Kidney (tissue), 14 donors: ENCODE data around the gene MAGEA11. TPM values are rescaled to one million over a fixed set of nuclear protein-coding genes. Genes with fewer than 3 reads are reported as not detected.
"Not testable (repeated sequence)": the region's sequence is repeated elsewhere in the genome, so short reads cannot be mapped to it uniquely, and the experiment has no call there.

Experiments used
- DNase-seq, 5 donors: peaks; one replicate each; pipeline ENCODE4 v3.0.0-alpha.2; 2013 to 2020
- FAIRE-seq: peaks from 2 replicates; lab custom pipeline; 2012; peaks lifted over from hg19 to GRCh38; lab: Jason Lieb, UNC
- H3K27ac ChIP-seq, 2 donors: one replicate each; pipeline ENCODE4 v1.7.0; 2013; ENCODE audit warnings: low read depth in 2 of 2, low read length in 2 of 2, inconsistent platforms in 1 of 2
- H3K27me3 ChIP-seq: one replicate; pipeline ENCODE4 v1.7.1; 2013; ENCODE audit warnings: low read length, inconsistent platforms; ENCODE audit not compliant: control insufficient read depth, insufficient read depth
- H3K36me3 ChIP-seq, 3 donors: one replicate each; pipeline versions ENCODE4 v1.7.0 to v1.7.1; 2013; ENCODE audit warnings: low read length in 3 of 3, control low read depth in 1 of 3, inconsistent platforms in 1 of 3; ENCODE audit not compliant: insufficient read depth in 3 of 3, control insufficient read depth in 2 of 3
- H3K4me1 ChIP-seq, 3 donors: one replicate each; pipeline versions ENCODE4 v1.7.0 to v1.7.1; 2013; ENCODE audit warnings: low read length in 3 of 3, inconsistent platforms in 1 of 3, low read depth in 1 of 3; ENCODE audit not compliant: control insufficient read depth in 2 of 3, insufficient read depth in 2 of 3
- H3K4me3 ChIP-seq, 3 donors: one replicate each; pipeline versions ENCODE4 v1.7.0 to v1.8.1; 2013; ENCODE audit warnings: low read length in 3 of 3, control low read depth in 1 of 3, inconsistent platforms in 1 of 3
- H3K9ac ChIP-seq, 3 donors: one replicate each; pipeline versions ENCODE4 v1.7.0 to v1.7.1; 2013; ENCODE audit warnings: low read length in 3 of 3, control low read depth in 1 of 3, inconsistent platforms in 1 of 3
- H3K9me3 ChIP-seq, 3 donors: one replicate each; pipeline versions ENCODE4 v1.7.0 to v1.7.1; 2013; ENCODE audit warnings: low read length in 3 of 3, control low read depth in 1 of 3, inconsistent platforms in 1 of 3; ENCODE audit not compliant: control insufficient read depth in 2 of 3, insufficient read depth in 1 of 3
- intact Hi-C: fragments of 100-400 bp; cut with DNase I; formaldehyde crosslinking; loops from one replicate; pipeline ENCODE4 v1.11.1; 2022
- polyA plus RNA-seq: library from polyadenylated mRNA; stranded (reverse); fragments of 350-450 nt; fragmentation: Illumina TruSeq; extraction: RNeasy Lipid Tissue Mini Kit (QIAGEN cat#74804); gene quantifications from one replicate; pipeline ENCODE4 v1.2.3, GENCODE V29; 2014; ENCODE audit warnings: low read depth, low replicate concordance; ENCODE audit not compliant: insufficient read depth
- total RNA-seq: library from RNA; stranded (reverse); fragmentation: NEBNext Ultra II Directional; extraction: Animal tissue kit (Norgen Biotek cat#: 25700); gene quantifications from one replicate; pipeline ENCODE4 v1.2.1, GENCODE V29; 2021
- TF ChIP-seq, protein P1 (sequence below): IDR thresholded peaks from 3 replicates; pipeline ENCODE4 v1.5.1; 2012; ENCODE audit warnings: mild to moderate bottlenecking, moderate library complexity, borderline replicate concordance; ENCODE audit not compliant: insufficient read depth; ENCODE audit errors: extremely low read depth
- donor health status: control.
- donor health status: control.
- donor health status: control.
- donor health status: control.
- donor health status: control.
- donor health status: DM: yes; HTN: yes; CAD: no.
- donor health status: Normal renal cell carcinoma (clear cell type).

Gene MAGEA11
- total and polyA plus RNA-seq, 2 donors from 2014 or later: not detected

DNA sequence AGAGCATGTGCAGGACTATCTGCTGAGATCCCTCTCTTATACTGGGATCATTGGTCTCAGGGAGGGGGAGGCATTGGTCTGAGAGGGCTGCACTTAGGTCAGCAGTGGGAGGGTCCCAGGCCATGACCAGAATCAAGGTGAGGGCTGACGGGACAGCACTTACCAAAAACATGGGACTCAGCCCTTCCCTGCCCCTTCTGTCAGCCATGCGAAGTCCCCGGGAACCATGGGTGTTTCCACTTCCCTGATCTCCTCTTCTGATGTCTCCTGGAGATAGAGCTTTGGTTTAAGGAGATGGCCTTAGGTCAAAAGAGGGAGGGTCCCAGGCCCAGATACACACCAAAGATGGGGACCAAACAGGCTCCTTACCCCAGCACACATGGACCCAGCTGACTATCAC is 49.1 kb downstream of the MAGEA11 start:
- FAIRE-seq (no peak), DNase-seq (no peak)
- no peak overlapping the region for H3K9ac ChIP-seq
- no peak overlapping the region for H3K4me3 ChIP-seq
- no peak overlapping the region for H3K27ac ChIP-seq
- intact Hi-C loops: no loop called here
- H3K9me3 ChIP-seq: no peaks in the 10 kb centered on the region
- H3K36me3 ChIP-seq: no peaks in the 10 kb centered on the region
- H3K4me1 ChIP-seq: no peaks in the 10 kb centered on the region
- H3K27me3 ChIP-seq: no peaks in the 10 kb centered on the region
- TF ChIP-seq, protein P1, sequence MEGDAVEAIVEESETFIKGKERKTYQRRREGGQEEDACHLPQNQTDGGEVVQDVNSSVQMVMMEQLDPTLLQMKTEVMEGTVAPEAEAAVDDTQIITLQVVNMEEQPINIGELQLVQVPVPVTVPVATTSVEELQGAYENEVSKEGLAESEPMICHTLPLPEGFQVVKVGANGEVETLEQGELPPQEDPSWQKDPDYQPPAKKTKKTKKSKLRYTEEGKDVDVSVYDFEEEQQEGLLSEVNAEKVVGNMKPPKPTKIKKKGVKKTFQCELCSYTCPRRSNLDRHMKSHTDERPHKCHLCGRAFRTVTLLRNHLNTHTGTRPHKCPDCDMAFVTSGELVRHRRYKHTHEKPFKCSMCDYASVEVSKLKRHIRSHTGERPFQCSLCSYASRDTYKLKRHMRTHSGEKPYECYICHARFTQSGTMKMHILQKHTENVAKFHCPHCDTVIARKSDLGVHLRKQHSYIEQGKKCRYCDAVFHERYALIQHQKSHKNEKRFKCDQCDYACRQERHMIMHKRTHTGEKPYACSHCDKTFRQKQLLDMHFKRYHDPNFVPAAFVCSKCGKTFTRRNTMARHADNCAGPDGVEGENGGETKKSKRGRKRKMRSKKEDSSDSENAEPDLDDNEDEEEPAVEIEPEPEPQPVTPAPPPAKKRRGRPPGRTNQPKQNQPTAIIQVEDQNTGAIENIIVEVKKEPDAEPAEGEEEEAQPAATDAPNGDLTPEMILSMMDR: no peak

DNA sequence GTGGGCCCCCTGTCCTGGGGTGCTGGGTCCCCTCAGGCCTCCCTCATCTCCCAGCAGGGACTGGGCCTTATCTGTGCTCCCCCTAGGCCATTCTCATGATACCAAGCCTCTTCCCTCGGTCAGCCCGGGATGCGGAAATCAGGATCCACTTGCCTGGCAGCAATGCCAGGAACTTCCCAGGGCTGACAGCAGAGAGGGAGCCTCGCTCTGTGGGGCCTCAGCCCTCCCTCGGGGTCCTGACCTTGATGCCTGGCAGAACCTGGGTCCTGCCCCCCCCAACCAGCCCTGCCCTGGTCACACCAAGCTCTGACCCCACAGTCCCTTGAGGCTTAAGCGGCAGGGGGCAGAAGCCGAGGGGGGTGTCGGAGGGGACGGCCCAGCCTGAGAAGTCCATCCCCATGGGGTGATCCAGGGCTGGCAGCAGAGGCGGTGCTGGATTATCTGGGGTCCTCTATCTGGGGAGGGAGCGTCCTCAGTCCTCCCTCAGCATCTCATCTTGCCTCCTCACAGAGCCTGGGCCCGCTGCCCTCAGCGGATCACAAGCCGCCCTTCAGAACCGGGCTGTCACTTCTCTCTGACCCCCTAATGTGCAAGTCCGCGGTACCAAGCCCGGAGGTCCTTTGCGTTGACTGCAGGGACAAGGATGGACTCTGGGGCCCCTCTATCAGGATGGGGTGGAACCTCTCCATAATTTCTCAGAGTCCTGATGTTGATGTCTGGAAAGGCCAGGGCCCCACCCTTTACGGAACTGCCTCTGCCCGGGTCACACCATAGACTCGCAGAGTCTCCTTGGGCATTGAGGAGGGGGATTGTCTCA is 50.2 kb downstream of the MAGEA11 start:
- H3K27ac ChIP-seq, intact Hi-C loops, H3K4me1 ChIP-seq, H3K4me3 ChIP-seq, H3K9ac ChIP-seq, DNase-seq, H3K27me3 ChIP-seq, H3K36me3 ChIP-seq, H3K9me3 ChIP-seq, FAIRE-seq: not testable (repeated sequence)

DNA sequence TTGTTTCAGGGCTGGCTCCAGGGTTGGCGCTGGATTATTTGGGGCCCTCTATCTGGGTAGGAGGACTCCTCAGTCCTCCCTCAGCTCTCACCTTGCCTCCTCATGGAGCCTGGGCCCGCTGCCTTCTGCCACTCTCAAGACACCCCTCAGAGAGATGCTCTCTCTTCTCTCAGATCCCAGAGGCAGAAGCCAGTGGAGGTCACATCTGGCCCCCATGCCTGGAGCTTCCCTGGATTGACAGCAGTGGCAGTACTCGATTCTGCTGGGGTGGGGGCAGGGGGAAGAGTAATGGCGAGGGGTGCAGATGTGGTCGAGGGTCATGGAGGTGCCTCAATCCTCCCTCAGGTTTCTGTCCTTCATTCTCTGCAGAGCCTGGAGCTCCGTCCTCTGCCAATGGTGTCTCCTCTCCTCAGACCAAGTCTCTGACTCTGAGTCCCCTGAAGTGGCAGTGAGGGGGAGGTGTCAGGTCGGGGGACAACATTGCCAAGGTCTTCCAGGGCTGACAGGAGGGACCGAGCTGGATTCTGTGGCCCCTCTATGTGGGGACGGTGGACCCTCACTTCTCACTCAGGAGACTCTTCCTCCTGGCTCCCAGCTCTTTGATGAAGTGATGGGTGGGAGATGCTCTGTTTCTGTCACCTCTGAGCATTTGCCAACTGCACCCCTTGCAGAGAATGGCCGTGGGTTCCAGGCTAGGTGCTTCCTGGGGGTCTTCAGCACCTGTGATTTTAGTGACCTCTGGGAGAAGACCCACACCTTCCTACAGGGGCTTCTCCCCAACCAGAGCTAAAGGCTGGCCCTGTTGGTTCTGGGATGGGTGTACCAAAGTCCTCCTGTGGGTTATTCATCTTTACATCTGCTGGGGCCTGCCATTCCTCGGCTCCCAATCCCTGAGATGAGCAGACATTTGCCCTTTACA is 51.1 kb downstream of the MAGEA11 start:
- TF ChIP-seq, protein P1: no peak
- Histone ChIP-seq H3K9ac (no peak overlapping the region), H3K27ac (no peak overlapping the region), H3K4me1 (no peaks in the 10 kb centered on the region), H3K36me3 (no peaks in the 10 kb centered on the region), H3K9me3 (no peaks in the 10 kb centered on the region), H3K4me3 (no peak overlapping the region), H3K27me3 (no peaks in the 10 kb centered on the region)
- intact Hi-C loops: no loop called here
- DNase-seq (no peak), FAIRE-seq (no peak)

Other genes starting within 250 kb of the MAGEA11 start
- 85.8 TPM for gene IDS, start 206.8 kb upstream of the MAGEA11 start, total RNA-seq
- 19.6 TPM for gene IDS, start 206.8 kb upstream of the MAGEA11 start, polyA plus RNA-seq
- gene EOLA1, start 171.0 kb upstream of the MAGEA11 start, total RNA-seq: 20.2 TPM
- gene EOLA1, start 171.0 kb upstream of the MAGEA11 start, polyA plus RNA-seq: 39.0 TPM
- gene HSFX3, start 162.1 kb upstream of the MAGEA11 start, total RNA-seq: not detected
- gene HSFX3, start 162.1 kb upstream of the MAGEA11 start, polyA plus RNA-seq: not detected
- not detected for gene MAGEA9B, start 124.6 kb upstream of the MAGEA11 start, total RNA-seq
- not detected for gene MAGEA9B, start 124.6 kb upstream of the MAGEA11 start, polyA plus RNA-seq
- gene HSFX2, start 116.7 kb upstream of the MAGEA11 start, total RNA-seq: 0.79 TPM
- gene HSFX2, start 116.7 kb upstream of the MAGEA11 start, polyA plus RNA-seq: 0.97 TPM
- 21.0 TPM for gene TMEM185A, start 80.3 kb upstream of the MAGEA11 start, total RNA-seq
- gene TMEM185A, start 80.3 kb upstream of the MAGEA11 start, polyA plus RNA-seq: 18.6 TPM
- 0.98 TPM for gene HSFX1, start 62.0 kb downstream of the MAGEA11 start, total RNA-seq
- not detected for gene HSFX1, start 62.0 kb downstream of the MAGEA11 start, polyA plus RNA-seq
- gene MAGEA9, start 69.9 kb downstream of the MAGEA11 start, total RNA-seq: not detected
- gene MAGEA9, start 69.9 kb downstream of the MAGEA11 start, polyA plus RNA-seq: not detected
- gene MAGEA8, start 169.1 kb downstream of the MAGEA11 start, total RNA-seq: not detected
- gene MAGEA8, start 169.1 kb downstream of the MAGEA11 start, polyA plus RNA-seq: not detected
- not detected for gene HSFX4, start 217.5 kb downstream of the MAGEA11 start, total RNA-seq
- gene HSFX4, start 217.5 kb downstream of the MAGEA11 start, polyA plus RNA-seq: not detected
- 33.7 TPM for gene EOLA2, start 226.4 kb downstream of the MAGEA11 start, total RNA-seq
- gene EOLA2, start 226.4 kb downstream of the MAGEA11 start, polyA plus RNA-seq: 30.3 TPM